HG02840 (cell line): Measurements from ENCODE around the gene ODAD4.

Source experiments
- ATAC-seq: cut with Tn5 transposase; IDR thresholded peaks from one replicate; pipeline ENCODE4 v1.9.1; 2021; ENCODE audit warnings: mild to moderate bottlenecking, moderate library complexity, moderate number of reproducible peaks; ENCODE audit not compliant: unreplicated experiment, low FRiP score

The ODAD4 gene, protein sequence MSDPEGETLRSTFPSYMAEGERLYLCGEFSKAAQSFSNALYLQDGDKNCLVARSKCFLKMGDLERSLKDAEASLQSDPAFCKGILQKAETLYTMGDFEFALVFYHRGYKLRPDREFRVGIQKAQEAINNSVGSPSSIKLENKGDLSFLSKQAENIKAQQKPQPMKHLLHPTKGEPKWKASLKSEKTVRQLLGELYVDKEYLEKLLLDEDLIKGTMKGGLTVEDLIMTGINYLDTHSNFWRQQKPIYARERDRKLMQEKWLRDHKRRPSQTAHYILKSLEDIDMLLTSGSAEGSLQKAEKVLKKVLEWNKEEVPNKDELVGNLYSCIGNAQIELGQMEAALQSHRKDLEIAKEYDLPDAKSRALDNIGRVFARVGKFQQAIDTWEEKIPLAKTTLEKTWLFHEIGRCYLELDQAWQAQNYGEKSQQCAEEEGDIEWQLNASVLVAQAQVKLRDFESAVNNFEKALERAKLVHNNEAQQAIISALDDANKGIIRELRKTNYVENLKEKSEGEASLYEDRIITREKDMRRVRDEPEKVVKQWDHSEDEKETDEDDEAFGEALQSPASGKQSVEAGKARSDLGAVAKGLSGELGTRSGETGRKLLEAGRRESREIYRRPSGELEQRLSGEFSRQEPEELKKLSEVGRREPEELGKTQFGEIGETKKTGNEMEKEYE

DNA sequence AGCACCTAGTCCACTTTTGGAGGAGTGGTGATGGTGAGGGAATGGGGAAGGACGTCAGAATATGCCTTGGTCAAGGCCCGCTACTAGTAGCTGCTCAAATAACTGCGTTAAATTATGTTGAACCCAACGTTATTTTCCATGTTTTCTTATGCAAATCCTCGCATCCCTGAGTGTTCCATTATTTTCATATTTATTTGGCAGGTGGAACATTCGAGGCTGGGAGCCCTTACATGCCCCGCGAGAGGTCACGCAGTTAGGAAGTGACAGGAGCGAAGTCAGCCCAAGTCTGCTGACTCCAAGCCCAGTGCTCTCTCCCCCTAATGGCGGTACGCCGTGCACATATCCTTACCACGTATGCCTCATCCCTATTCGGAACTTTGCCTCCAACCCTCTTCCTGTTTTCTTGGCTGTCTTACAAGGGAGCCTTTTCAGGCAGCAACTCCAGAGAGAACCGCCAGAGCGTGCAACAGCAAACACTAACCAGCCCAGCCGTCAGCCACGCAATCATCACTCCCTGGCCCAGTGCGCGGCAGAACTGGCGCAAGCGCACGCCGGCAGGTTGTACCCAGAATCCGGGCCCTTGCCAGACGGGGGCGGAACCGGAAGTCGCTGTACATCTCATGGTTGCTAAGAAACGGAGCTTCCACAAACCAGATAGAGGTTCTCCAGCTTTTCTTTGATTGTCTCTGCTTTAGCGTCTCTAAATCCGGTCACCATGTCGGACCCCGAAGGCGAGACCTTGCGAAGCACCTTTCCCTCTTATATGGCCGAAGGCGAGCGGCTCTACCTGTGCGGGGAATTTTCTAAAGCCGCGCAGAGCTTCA is at the start of gene ODAD4:
Gene ODAD4 (plus strand): TSS at position 609 of the 824 bp plus-strand sequence. CDS start 107 bp downstream, at position 716.
- peak; percentile 90 for ATAC-seq

DNA sequence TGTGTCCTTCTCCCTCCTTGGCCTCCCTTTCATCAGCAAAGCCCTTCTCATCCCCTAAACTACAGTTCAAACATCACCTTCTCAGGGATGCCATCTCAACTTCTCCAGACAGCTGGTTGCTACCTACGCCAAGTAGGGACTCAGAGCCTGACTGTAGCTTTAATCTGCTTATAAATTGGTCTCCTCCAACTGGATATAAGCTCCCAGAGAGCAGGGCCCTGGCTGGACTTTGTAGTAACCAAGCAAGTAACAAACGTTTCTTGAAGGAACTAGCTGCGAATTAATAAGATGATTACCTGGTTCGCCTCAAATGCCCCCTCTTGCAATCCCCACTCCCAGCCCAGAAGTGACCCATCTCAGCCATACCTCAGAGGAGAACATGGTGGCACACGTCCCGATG is 47.7 kb upstream of the ODAD4 start:
- ATAC-seq, result no peak

DNA sequence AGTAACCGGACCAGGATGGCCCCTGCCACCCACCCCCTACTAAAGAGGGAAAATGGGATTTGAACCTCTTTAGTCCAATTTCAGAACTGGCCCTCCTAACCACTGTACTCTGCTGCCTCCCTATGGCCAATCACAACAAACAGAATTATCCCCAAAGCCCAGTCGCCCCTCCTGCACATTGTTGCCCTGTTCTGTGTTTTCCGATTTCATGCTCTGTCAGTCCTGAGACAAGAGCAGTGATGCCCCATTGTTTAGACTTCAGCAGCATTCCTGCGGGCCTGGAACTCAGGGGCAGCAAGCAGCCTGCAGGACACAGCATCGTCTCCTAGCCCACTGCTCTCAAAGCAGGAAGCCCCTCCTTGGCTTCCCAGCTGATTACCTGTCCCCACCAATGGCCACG is 44.7 kb upstream of the ODAD4 start:
- no peak for ATAC-seq

DNA sequence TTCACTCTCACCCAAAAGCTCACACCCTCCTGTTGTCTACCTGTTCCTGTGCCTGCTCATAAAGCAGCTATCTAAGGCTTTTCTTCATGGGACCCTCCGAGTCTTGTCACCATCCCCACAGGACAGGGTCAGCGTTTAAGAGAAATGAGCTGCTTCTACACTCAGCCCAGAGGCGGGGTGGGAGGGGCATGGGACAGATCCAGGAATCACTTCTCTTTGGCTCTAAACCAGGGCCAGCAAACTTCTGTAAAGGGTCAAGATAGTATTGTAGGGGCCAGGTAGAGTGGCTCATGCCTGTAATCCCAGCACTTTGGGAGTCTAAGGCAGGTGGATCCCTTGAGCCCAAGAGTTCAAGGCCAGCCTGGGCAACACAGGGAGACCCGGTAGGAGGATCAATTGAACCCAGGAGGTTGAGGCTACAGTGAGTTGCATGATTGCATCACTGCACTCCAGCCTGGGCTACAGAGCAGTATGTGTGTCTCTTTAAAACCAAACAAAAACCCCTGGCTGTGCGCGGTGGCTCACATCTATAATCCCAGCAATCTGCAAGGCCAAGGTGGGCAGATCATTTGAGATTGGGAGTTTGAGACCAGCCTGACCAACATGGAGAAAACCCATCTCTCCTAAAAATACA is 42.0 kb upstream of the ODAD4 start:
- ATAC-seq, result no peak

DNA sequence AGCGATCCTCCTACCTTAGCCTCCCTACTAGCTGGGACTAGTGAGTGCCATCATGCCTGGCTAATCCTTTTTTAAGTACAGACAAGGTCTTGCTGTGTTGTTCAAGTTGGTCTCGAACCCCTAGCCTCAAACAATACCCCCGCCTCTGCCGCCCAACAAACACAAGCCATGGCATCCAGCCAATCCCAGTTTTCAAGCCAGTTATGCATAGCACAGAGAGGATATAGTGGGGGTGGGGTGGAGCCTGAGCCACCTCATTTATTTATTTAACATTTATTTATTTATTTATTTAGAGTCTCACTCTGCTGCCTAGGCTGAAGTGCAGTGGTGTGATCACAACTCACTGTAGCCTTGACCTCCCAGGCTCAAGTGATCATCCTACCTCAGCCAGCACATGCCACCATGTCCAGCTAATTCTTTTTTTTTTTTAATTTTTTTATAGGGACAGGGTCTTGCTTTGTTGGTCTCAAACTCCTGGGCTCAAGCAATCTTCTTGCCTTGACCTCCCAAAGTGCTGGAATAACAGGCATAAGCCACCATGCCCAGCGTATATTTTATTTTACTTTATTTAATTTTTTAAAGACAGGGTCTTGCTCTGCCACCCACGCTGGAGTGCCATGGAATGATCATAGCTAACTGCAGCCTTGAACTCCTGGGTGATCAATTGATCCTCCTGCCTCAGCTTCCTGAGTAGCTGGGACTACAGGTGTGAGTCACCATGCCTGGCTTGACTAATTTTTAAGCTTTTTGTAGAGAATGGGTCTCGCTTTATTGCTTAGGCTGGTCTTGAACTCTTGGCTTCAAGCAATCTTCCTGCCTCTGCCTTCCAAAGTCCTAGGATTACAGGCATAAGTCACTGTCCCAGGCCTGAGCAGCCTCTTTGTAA is 39.0 kb upstream of the ODAD4 start:
- no peak for ATAC-seq

DNA sequence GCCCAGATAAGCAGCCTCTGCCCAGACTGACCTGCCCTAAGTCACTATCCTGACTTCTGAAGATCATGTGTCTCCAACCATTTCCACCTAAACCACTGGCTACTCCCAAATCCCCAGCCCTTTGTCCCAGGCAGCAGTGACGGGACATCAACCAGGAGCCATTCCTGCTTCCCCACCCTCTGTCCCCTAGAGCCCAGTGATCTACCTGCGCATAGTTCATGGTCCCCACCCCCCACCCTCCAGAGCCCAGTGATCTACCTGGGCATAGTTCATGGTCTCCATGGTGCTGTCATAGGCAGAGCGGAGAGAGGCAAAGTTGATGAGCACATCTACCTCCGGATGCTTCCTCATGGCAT is 38.4 kb upstream of the ODAD4 start:
- ATAC-seq, result no peak

DNA sequence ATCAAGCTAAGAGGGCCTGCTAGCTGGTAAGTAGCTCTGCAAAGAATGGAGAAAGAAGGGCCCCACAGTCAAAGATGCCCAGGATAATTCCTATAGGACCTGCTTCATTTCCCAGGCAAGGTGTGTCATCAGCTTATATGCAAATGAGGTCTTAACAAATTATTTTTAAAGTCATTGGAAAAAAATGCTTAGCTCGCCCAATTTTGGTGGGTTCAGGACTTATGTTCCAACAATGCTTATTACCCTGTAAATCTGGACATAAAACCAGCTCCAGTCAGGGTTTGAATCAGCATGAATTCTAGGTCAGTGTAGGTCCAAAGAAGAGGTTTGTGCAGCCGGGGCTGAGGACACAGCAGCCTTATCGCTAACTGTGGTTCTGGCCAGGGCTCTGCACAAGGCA is 37.0 kb upstream of the ODAD4 start:
- ATAC-seq, result no peak

DNA sequence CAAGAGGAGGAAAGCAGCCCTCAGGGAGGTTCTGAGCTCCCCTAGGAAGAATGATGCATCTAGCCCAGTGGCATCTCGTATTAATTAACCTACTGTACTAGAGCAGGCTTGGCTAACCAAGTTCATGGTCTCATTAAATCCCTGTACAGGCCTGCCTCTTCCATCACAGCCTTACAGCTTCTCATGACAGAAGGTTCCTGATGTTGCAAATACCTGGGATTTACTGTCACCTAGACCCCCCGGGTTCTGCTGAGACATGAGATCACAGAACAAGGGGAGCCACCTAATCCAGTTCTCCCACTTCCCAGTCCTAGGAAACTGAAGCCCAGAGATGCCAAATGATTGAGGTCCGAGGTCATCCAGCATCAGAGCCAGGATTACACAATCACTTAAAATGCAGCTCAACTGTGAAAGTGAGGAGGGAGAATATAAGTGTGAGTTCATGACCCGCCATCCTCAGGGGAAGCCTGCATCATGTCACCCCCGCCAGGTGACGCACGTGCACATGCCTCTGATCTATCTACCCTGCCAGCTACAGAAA is 35.6 kb upstream of the ODAD4 start:
- no peak for ATAC-seq

DNA sequence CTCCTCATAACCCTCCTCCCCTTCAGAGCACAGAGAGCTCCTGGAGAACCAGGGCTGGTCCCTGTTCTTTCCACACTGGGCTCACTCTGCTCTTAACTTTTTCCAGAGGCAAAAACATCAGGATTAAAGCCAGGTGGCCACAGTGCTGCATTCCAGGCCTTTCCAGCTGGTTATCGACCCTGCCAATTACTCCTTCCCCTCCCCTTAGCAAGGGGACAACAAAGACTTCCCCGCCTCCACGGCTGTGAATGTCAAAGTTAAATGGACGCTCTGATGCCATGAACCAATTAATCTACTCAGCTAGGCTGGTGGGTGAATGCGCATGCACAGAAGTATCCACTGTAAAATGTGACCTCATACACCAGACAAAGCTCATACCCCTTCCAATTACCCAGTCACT is 34.8 kb upstream of the ODAD4 start:
- ATAC-seq, result no peak

DNA sequence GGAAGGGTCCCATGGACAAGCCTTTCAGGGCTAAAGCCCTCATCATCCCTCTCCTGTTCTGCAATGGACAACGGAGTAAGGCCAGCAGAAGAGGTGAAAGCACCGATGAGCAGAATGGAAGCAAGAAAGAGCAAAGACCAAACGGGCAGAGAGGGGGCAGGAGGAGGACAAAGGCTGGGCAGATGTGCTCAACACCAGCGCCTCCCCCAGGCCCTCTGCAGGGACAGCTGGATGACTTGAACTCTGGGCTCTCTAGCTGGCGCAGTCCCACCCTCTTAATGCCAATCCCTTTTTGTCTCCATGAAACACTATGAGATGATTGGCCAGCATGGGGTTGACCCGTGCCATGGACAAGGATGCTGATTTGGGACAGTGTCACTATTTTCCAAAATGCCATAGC is 33.7 kb upstream of the ODAD4 start:
- no peak for ATAC-seq

DNA sequence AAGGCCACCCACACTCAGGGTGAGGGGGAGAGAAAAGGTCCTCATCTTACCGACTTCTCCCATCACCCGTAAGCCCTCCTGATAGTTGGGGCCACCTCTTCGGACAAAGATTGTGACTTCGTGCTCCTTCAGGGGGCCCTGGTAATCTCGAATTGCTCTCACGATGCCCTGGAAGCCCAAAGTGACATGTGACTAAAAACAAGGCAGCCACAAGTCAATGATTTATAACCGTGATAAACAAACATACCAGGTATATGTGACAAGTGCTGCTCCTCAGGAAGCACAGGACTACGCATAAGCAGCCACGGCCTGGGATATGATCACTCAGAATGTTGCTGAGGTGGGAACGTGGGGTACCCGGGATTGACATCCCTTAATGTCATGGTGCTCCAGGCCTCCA is 28.8 kb upstream of the ODAD4 start:
- no peak for ATAC-seq

DNA sequence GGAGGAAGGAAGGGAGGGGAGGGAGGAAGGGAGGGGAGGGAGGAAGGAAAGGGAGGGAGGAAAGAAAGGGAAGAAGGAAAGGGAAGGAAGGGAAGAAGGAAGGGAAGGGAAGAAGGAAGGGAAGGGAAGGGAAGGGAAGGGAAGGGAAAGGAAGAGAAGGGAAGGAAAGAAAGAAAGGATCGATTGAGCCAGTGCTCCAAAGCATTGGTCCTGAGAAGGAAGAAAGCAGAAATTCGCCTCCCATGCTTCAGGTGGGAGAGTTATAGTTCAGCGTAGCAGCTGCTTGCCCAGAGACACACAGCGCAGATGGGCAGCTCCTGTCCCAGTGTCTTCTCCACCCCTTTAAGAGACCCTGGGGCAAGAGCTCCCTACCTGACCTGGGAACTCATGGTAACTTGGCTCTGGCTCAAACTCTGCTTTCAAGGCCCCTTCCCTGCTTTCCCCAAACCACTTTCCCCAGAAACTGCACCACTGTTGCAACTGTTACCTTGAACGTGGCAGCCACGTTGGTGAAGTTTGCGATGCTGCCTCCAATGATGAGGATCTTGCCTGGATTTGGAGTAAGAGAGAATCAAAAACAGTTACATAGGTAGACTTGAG is 26.1 kb upstream of the ODAD4 start:
- no peak for ATAC-seq

DNA sequence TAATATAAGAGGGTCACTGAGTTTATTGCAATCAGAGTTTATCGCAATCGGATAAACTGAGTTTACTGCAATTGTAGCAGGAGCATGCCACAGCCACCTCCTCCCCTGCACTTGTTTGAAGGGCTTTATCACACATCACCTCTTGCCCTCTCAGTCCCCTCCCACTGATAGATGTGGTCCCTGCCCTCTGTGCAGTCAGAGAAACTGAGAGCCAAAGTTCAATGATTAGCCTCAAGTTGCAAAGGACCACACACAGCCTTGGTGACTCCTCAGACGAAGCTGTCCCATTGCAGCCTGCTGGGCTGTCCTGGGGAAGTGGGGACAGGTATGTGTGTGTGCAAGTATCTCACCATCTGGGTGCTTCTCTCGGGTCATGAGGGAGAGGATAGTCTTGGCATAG is 25.2 kb upstream of the ODAD4 start:
- ATAC-seq, result no peak

DNA sequence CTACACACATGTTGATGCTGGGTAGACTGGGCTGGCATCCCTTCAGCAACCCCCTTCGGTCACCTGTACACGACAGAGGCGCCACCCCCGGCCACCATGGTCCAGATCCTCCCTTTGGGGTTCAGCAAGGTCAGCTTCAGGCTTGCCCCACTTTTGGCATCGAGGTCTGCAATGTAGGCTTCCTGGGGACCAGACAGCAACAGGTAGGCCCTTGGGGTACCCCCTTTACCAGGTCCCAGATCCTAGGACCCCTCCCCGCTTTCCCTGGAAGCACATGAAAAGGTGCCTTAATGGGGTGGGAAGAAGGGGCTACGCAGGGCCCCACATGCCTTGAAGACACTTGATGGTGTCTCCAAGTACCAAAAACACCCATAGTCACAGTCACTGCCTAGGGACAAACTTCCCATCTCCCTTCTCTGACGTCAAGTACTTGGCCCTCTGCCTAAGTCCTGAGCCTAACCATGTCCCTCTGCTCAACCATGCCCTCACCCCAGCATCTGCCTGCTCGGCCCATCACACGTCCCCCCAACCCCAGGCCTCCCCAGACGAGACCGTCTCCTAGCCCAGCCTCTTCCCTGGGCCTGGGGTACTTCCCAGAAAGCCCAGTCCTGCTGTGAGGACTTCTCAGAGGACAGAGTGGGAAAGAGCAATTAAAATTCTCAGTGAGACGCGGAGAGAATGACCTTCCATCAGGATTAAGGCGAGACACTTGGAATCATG is 23.8 kb upstream of the ODAD4 start:
- ATAC-seq, result no peak

DNA sequence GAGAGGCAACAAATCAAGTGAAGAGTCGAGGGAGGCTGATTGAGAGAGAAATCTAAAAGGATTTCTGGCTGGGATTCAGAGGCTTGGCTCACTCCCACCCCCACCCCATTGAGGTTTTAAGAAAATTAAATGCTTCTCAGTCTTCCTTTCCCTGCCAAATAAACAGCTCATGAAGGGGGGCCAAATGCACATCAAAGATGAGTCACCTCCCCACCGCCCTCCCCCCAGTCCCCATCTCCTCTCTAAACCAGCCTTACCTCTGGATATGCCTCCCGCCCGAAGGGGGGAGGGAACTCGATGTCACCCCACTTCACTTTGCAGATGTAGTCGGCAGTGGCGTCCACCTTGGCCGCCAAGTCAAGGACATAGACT is 23.2 kb upstream of the ODAD4 start:
- ATAC-seq, result no peak

DNA sequence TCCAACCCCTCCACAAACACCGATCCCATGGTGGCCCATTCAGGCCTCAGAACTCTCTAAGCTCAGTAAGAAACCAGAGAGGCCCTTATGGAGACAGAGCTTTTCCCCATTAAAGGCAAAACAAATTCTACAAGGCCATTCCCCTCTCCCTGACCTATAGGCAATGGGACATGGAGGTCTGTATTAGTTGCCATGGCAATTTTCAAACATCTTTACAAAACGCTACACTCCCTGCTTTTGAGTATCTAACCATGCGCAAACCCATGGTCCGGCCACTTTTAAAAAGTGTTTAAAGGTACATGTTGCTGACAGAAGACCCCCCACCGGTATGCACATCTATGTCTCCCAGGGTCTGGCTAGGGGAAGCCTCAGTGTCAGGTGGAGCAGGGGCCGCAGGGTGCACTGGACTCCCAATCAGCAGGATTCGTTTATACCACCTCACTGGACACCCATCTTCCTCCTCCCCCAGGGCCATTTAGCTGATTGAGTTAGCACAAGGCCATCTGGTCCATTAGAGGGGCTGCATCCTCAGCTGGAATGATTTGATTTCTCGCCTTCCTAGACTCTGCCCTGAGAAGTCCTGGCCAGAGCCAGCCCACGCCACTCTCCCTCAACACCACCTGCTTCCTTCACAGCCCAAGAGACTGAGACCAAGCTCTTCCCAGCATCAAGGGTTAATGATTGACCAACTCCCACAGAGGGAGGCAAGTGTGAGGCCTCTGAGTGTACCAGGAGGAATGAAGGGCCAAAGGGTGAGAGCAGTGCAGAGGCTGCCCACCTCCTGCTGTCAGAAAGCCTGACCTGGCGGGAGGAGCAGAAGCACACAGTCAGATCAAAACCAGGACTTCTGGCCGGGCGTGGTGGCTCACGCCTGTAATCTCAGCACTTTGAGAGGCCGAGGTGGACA is 22.5 kb upstream of the ODAD4 start:
- no peak for ATAC-seq

DNA sequence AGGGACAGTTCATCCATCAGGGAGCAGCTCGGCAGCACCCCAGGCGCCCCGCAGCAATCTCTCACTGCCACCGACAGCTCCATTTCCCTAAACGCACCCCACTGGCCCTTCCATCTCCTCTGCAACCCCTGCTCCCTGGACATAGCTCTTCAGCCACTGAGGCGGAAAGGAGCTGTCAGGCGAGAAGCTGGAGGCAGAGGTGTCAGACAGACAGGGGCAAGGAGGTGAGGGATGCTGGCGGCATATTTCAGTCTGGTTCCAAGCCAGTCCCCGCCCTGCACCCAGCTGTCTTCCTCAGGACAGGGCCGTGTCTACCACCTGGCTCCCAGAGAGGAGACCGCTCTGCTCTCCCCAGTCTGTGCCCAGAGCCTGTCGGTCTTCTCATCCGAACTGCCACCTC is 21.3 kb upstream of the ODAD4 start:
- no peak for ATAC-seq
